ENCODE measurements around the gene TMEM87A. TPM values are rescaled to one million over a fixed set of nuclear protein-coding genes. Genes with fewer than 3 reads are reported as not detected.

Gene TMEM87A
- total RNA-seq, 1 experiment from 2014 or later = 55.8 TPM

GRCh38 chr15:42215913-42216829, 57.1 kb downstream of the TMEM87A start:
- CTCF ChIA-PET = interaction anchor here (1.2 kb wide), 1 partner anchor 169 kb away, joined by 4 read pairs; no protein-coding TSS in a partner anchor
- peak; percentile 18 for DNase-seq
- intact Hi-C loops (cut with micrococcal nuclease) = loop anchor here (1.0 to 2.0 kb wide), 2 partner anchors 55 to 155 kb away; no protein-coding TSS in a partner anchor

GRCh38 chr15:42214600-42214999, 58.6 kb downstream of the TMEM87A start:
- Histone ChIP-seq H3K27me3 (ENCODE audit: low read length) (no peaks in the 10 kb centered on the region), H3K9me3 (ENCODE audit: low read length) (no peaks in the 10 kb centered on the region), H3K4me2 (ENCODE audit: low read length) (no peak overlapping the region), H3K36me3 (ENCODE audit: low read depth, low read length) (peaks cover 62% of the 10 kb centered on the region), H3K9me2 (replicated peaks; ENCODE audit: low read length) (no peaks in the 10 kb centered on the region), H3K4me3 (ENCODE audit: low read length) (no peak overlapping the region), H3K79me2 (ENCODE audit: low read length) (no peaks in the 10 kb centered on the region), H3K9ac (ENCODE audit: low read length) (no peak overlapping the region), H3F3A (ENCODE audit: low read length, unreplicated experiment) (no peaks in the 10 kb centered on the region), H3K4me1 (ENCODE audit: insufficient read depth, low read length) (no peaks in the 10 kb centered on the region), H2AFZ (ENCODE audit: low read length) (no peak overlapping the region), H3K27ac (ENCODE audit: low read length) (no peak overlapping the region), H4K20me1 (ENCODE audit: low read length) (no peaks in the 10 kb centered on the region)
- ATAC-seq (no peak), DNase-seq (no peak)
- no peak for TF ChIP-seq CTCF (conservative IDR thresholded peaks at IDR 0.05; ENCODE audit: low read depth, low read length)
- TF ChIP-seq EZH2phosphoT487 (IDR thresholded peaks at IDR 0.05; ENCODE audit: borderline replicate concordance, low read length) = no peak
- TF ChIP-seq EZH2 (IDR thresholded peaks at IDR 0.05; ENCODE audit: low read length, unreplicated experiment) = no peak
- intact Hi-C loops (cut with micrococcal nuclease) = no loop called here
- ChIA-PET POLR2A (ENCODE audit: unreplicated experiment) (no interaction called here), CTCF (no interaction called here)
- BruUV-seq (replicated peaks) = no TSS peak

More at GRCh38 chr15:42215913-42216829, 57.1 kb downstream of the TMEM87A start:
- H3K4me1 ChIP-seq (ENCODE audit: insufficient read depth, low read length) = no peaks in the 10 kb centered on the region
- no peak for TF ChIP-seq EZH2 (IDR thresholded peaks at IDR 0.05; ENCODE audit: low read length, unreplicated experiment)
- TF ChIP-seq CTCF (conservative IDR thresholded peaks at IDR 0.05; ENCODE audit: low read depth, low read length) = peak; percentile 33; the same call in 1 of the 2 replicates
- no peaks in the 10 kb centered on the region for H3F3A ChIP-seq (ENCODE audit: low read length, unreplicated experiment)
- H3K27ac ChIP-seq (ENCODE audit: low read length) = no peak overlapping the region
- H3K4me3 ChIP-seq (ENCODE audit: low read length) = no peak overlapping the region
- POLR2A ChIA-PET (ENCODE audit: unreplicated experiment) = no interaction called here
- H3K9ac ChIP-seq (ENCODE audit: low read length) = no peak overlapping the region
- peak; percentile 58 for ATAC-seq
- peaks cover 63% of the 10 kb centered on the region for H3K36me3 ChIP-seq (ENCODE audit: low read depth, low read length)
- no peak overlapping the region for H2AFZ ChIP-seq (ENCODE audit: low read length)
- H3K4me2 ChIP-seq (ENCODE audit: low read length) = no peak overlapping the region
- BruUV-seq (replicated peaks) = no TSS peak
- H3K79me2 ChIP-seq (ENCODE audit: low read length) = no peaks in the 10 kb centered on the region
- H3K9me3 ChIP-seq (ENCODE audit: low read length) = no peaks in the 10 kb centered on the region
- H3K9me2 ChIP-seq (replicated peaks; ENCODE audit: low read length) = no peaks in the 10 kb centered on the region
- H4K20me1 ChIP-seq (ENCODE audit: low read length) = no peaks in the 10 kb centered on the region
- H3K27me3 ChIP-seq (ENCODE audit: low read length) = no peaks in the 10 kb centered on the region

- Histone ChIP-seq H3K36me3 (ENCODE audit: low read depth, low read length) (peaks cover 51% of the 10 kb centered on the region), H3K9me3 (ENCODE audit: low read length) (no peaks in the 10 kb centered on the region), H3K9me2 (replicated peaks; ENCODE audit: low read length) (no peaks in the 10 kb centered on the region), H4K20me1 (ENCODE audit: low read length) (no peaks in the 10 kb centered on the region), H3K4me3 (ENCODE audit: low read length) (no peak overlapping the region), H3K9ac (ENCODE audit: low read length) (no peak overlapping the region), H2AFZ (ENCODE audit: low read length) (no peak overlapping the region), H3K4me1 (ENCODE audit: insufficient read depth, low read length) (peaks cover 1% of the 10 kb centered on the region; the same call in 1 of the 2 replicates), H3K4me2 (ENCODE audit: low read length) (no peak overlapping the region), H3K79me2 (ENCODE audit: low read length) (no peaks in the 10 kb centered on the region), H3F3A (ENCODE audit: low read length, unreplicated experiment) (no peaks in the 10 kb centered on the region), H3K27ac (ENCODE audit: low read length) (no peak overlapping the region), H3K27me3 (ENCODE audit: low read length) (no peaks in the 10 kb centered on the region)
- ChIA-PET POLR2A (ENCODE audit: unreplicated experiment) (no interaction called here), CTCF (no interaction called here)
- TF ChIP-seq EZH2phosphoT487 (IDR thresholded peaks at IDR 0.05; ENCODE audit: borderline replicate concordance, low read length) = no peak
- TF ChIP-seq CTCF (conservative IDR thresholded peaks at IDR 0.05; ENCODE audit: low read depth, low read length) = no peak
- TF ChIP-seq EZH2 (IDR thresholded peaks at IDR 0.05; ENCODE audit: low read length, unreplicated experiment) = no peak
- ATAC-seq (no peak), DNase-seq (no peak)
- intact Hi-C loops (cut with micrococcal nuclease) = no loop called here
- no TSS peak for BruUV-seq (replicated peaks)
Measured at GRCh38 chr15:42213511-42213910, 59.7 kb downstream of the TMEM87A start.
